A673 (cell line): ENCODE measurements around the gene OR10H1. TPM values are rescaled to one million over a fixed set of nuclear protein-coding genes. Genes with fewer than 3 reads are reported as not detected.

ENCODE experiments used
- BruUV-seq: library from RNA; stranded (reverse); fragments of 400-500 nt; replicated peaks from 2 replicates; lab custom pipeline; 2021; lab: Mats Ljungman, UMichigan
- CTCF ChIA-PET: fragments of 300-600 bp; sonication (Branson Sonifier 250); formaldehyde crosslinking; loops from one replicate; lab custom pipeline; 2022; ENCODE audit warnings: antibody characterized with exemption; lab: Charles Lee
- POLR2A ChIA-PET: fragments of 300-600 bp; sonication (Branson Sonifier 250); formaldehyde crosslinking; loops from one replicate; lab custom pipeline; 2022; ENCODE audit warnings: antibody characterized with exemption; ENCODE audit not compliant: low non-redundant PET; lab: Charles Lee
- DNase-seq: peaks from one replicate; pipeline ENCODE4 v3.0.0-alpha.2; 2015; ENCODE audit warnings: low spot score
- H3K27ac ChIP-seq: fragments of 200-600 bp; sonication (generic); 2 replicates; pipeline ENCODE4 v1.5.1; 2016; ENCODE audit warnings: mixed run types, low read depth, mild to moderate bottlenecking, mixed read lengths, antibody characterized with exemption, low read length; ENCODE audit not compliant: poor library complexity, severe bottlenecking
- H3K27me3 ChIP-seq: fragments of 200-600 bp; sonication (generic); replicated peaks from 2 replicates; pipeline ENCODE4 v1.6.1; 2017; ENCODE audit warnings: mixed run types, low read depth, mild to moderate bottlenecking, mixed read lengths, antibody characterized with exemption, low read length; ENCODE audit not compliant: insufficient read depth, poor library complexity
- H3K36me3 ChIP-seq: fragments of 200-600 bp; sonication (generic); 2 replicates; pipeline ENCODE4 v1.6.1; 2016; ENCODE audit warnings: mixed run types, mild to moderate bottlenecking, mixed read lengths, antibody characterized with exemption, low read length; ENCODE audit not compliant: insufficient read depth, poor library complexity, severe bottlenecking
- H3K4me1 ChIP-seq: fragments of 200-600 bp; sonication (generic); 2 replicates; pipeline ENCODE4 v1.6.1; 2017; ENCODE audit warnings: mixed run types, mild to moderate bottlenecking, mixed read lengths, antibody characterized with exemption, low read length; ENCODE audit not compliant: insufficient read depth, poor library complexity, severe bottlenecking
- H3K4me3 ChIP-seq: fragments of 200-600 bp; sonication (generic); 2 replicates; pipeline ENCODE4 v1.5.1; 2016; ENCODE audit warnings: low read depth, mixed run types, mild to moderate bottlenecking, mixed read lengths, low read length; ENCODE audit not compliant: poor library complexity, severe bottlenecking
- H3K9me3 ChIP-seq: fragments of 200-600 bp; sonication (generic); 2 replicates; pipeline ENCODE4 v1.6.1; 2016; ENCODE audit warnings: mixed run types, low read depth, mild to moderate bottlenecking, mixed read lengths, antibody characterized with exemption, low read length; ENCODE audit not compliant: poor library complexity, severe bottlenecking
- CTCF ChIP-seq: fragments of 300-800, 200-600 bp; sonication (generic); conservative IDR thresholded peaks from 2 replicates; pipeline ENCODE4 v1.5.1; 2017; ENCODE audit warnings: low read depth, mild to moderate bottlenecking, antibody characterized with exemption, low read length, moderate library complexity, mixed read lengths
- EZH2 ChIP-seq: fragments of 200-600 bp; sonication (generic); IDR thresholded peaks from 2 replicates; pipeline ENCODE4 v1.6.1; 2017; ENCODE audit warnings: borderline replicate concordance, low read depth, mild to moderate bottlenecking, mixed read lengths, antibody characterized with exemption, low read length; ENCODE audit not compliant: poor library complexity, severe bottlenecking
- intact Hi-C: fragments of 100-400 bp; cut with micrococcal nuclease; formaldehyde crosslinking; loops from one replicate; pipeline ENCODE4 v1.10.0; 2022; ENCODE audit not compliant: unreplicated experiment
- total RNA-seq: library from RNA; stranded (reverse); gene quantifications from 2 replicates; pipeline ENCODE4 v1.2.3, GENCODE V29; 2021

The OR10H1 gene
- total RNA-seq, 1 experiment from 2014 or later, result not detected

- H3K36me3 ChIP-seq, result no peaks in the 10 kb centered on the region
- no peak for DNase-seq
- H3K27ac ChIP-seq, result no peak overlapping the region
- peaks cover 58% of the 10 kb centered on the region for H3K27me3 ChIP-seq
- no peaks in the 10 kb centered on the region for H3K9me3 ChIP-seq
- POLR2A ChIA-PET, result no interaction called here
- H3K4me3 ChIP-seq, result no peak overlapping the region
- BruUV-seq, result no TSS peak
- H3K4me1 ChIP-seq, result no peaks in the 10 kb centered on the region
- intact Hi-C loops, result no loop called here
- CTCF ChIA-PET, result no interaction called here
- TF ChIP-seq EZH2 (no peak), CTCF (no peak)
These were observed 1.5 kb downstream of the OR10H1 start for GRCh38 chr19:15813916-15814315.

- DNase-seq, result no peak
- no peaks in the 10 kb centered on the region for H3K4me1 ChIP-seq
- TF ChIP-seq EZH2 (no peak), CTCF (no peak)
- POLR2A ChIA-PET, result no interaction called here
- H3K4me3 ChIP-seq, result no peak overlapping the region
- H3K27me3 ChIP-seq, result peaks cover 57% of the 10 kb centered on the region
- H3K27ac ChIP-seq, result no peak overlapping the region
- intact Hi-C loops, result no loop called here
- no peaks in the 10 kb centered on the region for H3K9me3 ChIP-seq
- CTCF ChIA-PET, result no interaction called here
- H3K36me3 ChIP-seq, result no peaks in the 10 kb centered on the region
- no TSS peak for BruUV-seq
These were observed 3.3 kb downstream of the OR10H1 start for GRCh38 chr19:15812060-15812722.

- BruUV-seq, result no TSS peak
- no peak for DNase-seq
- no peaks in the 10 kb centered on the region for H3K36me3 ChIP-seq
- H3K4me3 ChIP-seq, result no peak overlapping the region
- H3K4me1 ChIP-seq, result no peaks in the 10 kb centered on the region
- POLR2A ChIA-PET, result no interaction called here
- no peak for TF ChIP-seq CTCF
- H3K27me3 ChIP-seq, result peaks cover 50% of the 10 kb centered on the region
- no peak overlapping the region for H3K27ac ChIP-seq
- CTCF ChIA-PET, result no interaction called here
- intact Hi-C loops, result no loop called here
- no peaks in the 10 kb centered on the region for H3K9me3 ChIP-seq
These were observed 4.0 kb downstream of the OR10H1 start for GRCh38 chr19:15811476-15811875.
